ENCODE results near the gene GNG12.

- no peak for TF ChIP-seq CTCF (conservative IDR thresholded peaks at IDR 0.05)
- no peak for TF ChIP-seq EZH2 (IDR thresholded peaks at IDR 0.05; ENCODE audit: low read depth)
These were observed 157.5 kb downstream of the GNG12 start for GRCh38 chr1:67675800-67676199.

Measured in PC-9 (cell line).